Measurements from ENCODE around the gene SH3BP5L. TPM values are rescaled to one million over a fixed set of nuclear protein-coding genes. Genes with fewer than 3 reads are reported as not detected.

Gene SH3BP5L
- total and polyA plus RNA-seq, 2 of the 8 experiments (the other 6 are each of a cell fraction or from before 2014, with no cell fraction given) = 20.2 to 28.4 TPM

- TF ChIP-seq HDAC2 (IDR thresholded peaks at IDR 0.05; ENCODE audit: borderline replicate concordance in 1 of 2, low read depth in 2 of 2, low read length in 2 of 2) = peak in 1 of 2 experiments; percentile 28; a peak in 1 of 4 replicates
- no peak for TF ChIP-seq SIRT6 (IDR thresholded peaks at IDR 0.05; ENCODE audit: low read length)
- no peak for TF ChIP-seq ATF2 (IDR thresholded peaks at IDR 0.05; ENCODE audit: low read length)
- peak; percentile 48 to 78 (median 62) for TF ChIP-seq CTCF (IDR thresholded peaks at IDR 0.05; ENCODE audit: control extremely low read depth in 1 of 3, insufficient read depth in 1 of 3, low read depth in 1 of 3, low read length in 3 of 3)
- TF ChIP-seq NANOG (IDR thresholded peaks at IDR 0.05; ENCODE audit: insufficient read depth, low read depth, low read length, poor library complexity, severe bottlenecking) = no peak
- TF ChIP-seq YY1 (IDR thresholded peaks at IDR 0.05; ENCODE audit: low read depth, low read length) = 0 out of 2 replicates have a peak, but pooled peaks have one; percentile 16
- TF ChIP-seq JUN (IDR thresholded peaks at IDR 0.05; ENCODE audit: low read depth, low read length) = no peak
- TF ChIP-seq SP1 (IDR thresholded peaks at IDR 0.05; ENCODE audit: low read depth, low read length) = peak; percentile 90
- TF ChIP-seq CBX8 (IDR thresholded peaks at IDR 0.05; ENCODE audit: borderline replicate concordance, low read depth, low read length) = no peak
- no peak for TF ChIP-seq BCL11A (IDR thresholded peaks at IDR 0.05; ENCODE audit: low read depth in 2 of 2, low read length in 2 of 2)
- no peak for TF ChIP-seq SP4 (IDR thresholded peaks at IDR 0.05; ENCODE audit: low read length)
- 0 out of 4 replicates have a peak, but pooled peaks of 1 of the 2 experiments have one; percentile 15 for TF ChIP-seq SIN3A (conservative IDR thresholded peaks at IDR 0.05 in 1 of 2, IDR thresholded peaks at IDR 0.05 in 1 of 2; ENCODE audit: low read depth in 1 of 2, low read length in 2 of 2)
- TF ChIP-seq RBBP5 (IDR thresholded peaks at IDR 0.05; ENCODE audit: borderline replicate concordance, low read depth, low read length) = peak; percentile 76; the same call in 1 of the 2 replicates
- no peak for TF ChIP-seq RNF2 (IDR thresholded peaks at IDR 0.05; ENCODE audit: borderline replicate concordance, low read depth, low read length, missing control alignments, poor library complexity, severe bottlenecking)
- TF ChIP-seq MAFK (IDR thresholded peaks at IDR 0.05; ENCODE audit: low read depth, low read length) = no peak
- peak; percentile 7; the same call in 1 of the 2 replicates for TF ChIP-seq CREB1 (IDR thresholded peaks at IDR 0.05)
- TF ChIP-seq TAF7 (optimal IDR thresholded peaks at IDR 0.05; ENCODE audit: borderline replicate concordance, low read depth, low read length) = no peak
- peak; percentile 84 for TF ChIP-seq TAF1 (IDR thresholded peaks at IDR 0.05; ENCODE audit: low read depth, low read length)
Measured at GRCh38 chr1:248858096-248858890, 32.6 kb upstream of the SH3BP5L start (continued).

Data from H1 (cell line).